ENCODE data around the gene ATP13A4.

DNA sequence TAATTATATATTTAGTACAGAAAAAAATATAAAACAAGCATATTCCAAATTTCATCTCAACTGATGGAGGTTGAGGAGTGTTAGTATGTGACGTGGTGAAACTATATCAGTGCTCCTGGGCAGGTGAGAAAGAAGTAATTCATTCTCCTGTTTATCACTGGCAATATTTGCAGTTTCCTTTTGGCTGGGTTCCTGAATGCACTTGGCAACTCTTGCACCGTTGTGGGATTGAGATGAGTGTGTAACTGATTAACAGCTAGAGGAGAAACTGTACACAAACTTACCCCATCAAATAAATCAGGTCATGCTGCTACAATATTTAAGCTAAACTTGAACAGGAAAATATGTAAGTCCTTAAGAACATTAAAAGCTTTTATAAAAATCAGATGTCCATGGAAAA is 2.1 kb upstream of the ATP13A4 start:
- TF ChIP-seq CTCF (IDR thresholded peaks at IDR 0.05) (no peak), POLR2A (IDR thresholded peaks at IDR 0.05) (no peak), POLR2AphosphoS5 (IDR thresholded peaks at IDR 0.05) (peak in 2 of 3 donors; percentile 76 to 90)
